Gastroesophageal sphincter (tissue), 4 donors: ENCODE data around the gene LSM7. TPM values are rescaled to one million over a fixed set of nuclear protein-coding genes. Genes with fewer than 3 reads are reported as not detected.

ENCODE experiments used
- ATAC-seq: fragments of 150-250 bp; one replicate; pipeline ENCODE4 v1.9.1; 2016; ENCODE audit warnings: mild to moderate bottlenecking, moderate library complexity
- H3K27ac ChIP-seq, 4 donors: fragments of 200-600 bp; sonication (generic) in 3 of 4; 1 replicate in 3 of 4; 2 replicates in 1 of 4; pipeline ENCODE4 v1.5.1; 2016 to 2019
- H3K27me3 ChIP-seq: fragments of 200-600 bp; sonication (generic); one replicate; pipeline ENCODE4 v1.5.1; 2019
- H3K36me3 ChIP-seq, 2 donors: fragments of 200-600 bp; sonication (generic); one replicate each; pipeline ENCODE4 v1.5.1; 2019; ENCODE audit warnings: control low read depth in 1 of 2
- H3K4me1 ChIP-seq, 3 donors: fragments of 200-600 bp; sonication (generic); 1 replicate in 2 of 3; 2 replicates in 1 of 3; pipeline ENCODE4 v1.5.1; 2016 to 2019; ENCODE audit warnings: control low read depth in 2 of 3
- H3K4me3 ChIP-seq, 2 donors: fragments of 200-600 bp; sonication (generic); one replicate each; pipeline ENCODE4 v1.5.1; 2019; ENCODE audit warnings: mild to moderate bottlenecking in 1 of 2, moderate library complexity in 1 of 2
- H3K9me3 ChIP-seq, 3 donors: fragments of 200-600 bp; sonication (generic); one replicate each; pipeline ENCODE4 v1.5.1; 2017 to 2019; ENCODE audit warnings: control low read depth in 2 of 3
- EP300 ChIP-seq: sonication (generic); formaldehyde crosslinking; IDR thresholded peaks from one replicate; pipeline ENCODE4 v1.6.1; 2017; ENCODE audit warnings: antibody characterized with exemption, mild to moderate bottlenecking
- POLR2A ChIP-seq, 2 donors: fragments of 450-650 bp; IDR thresholded peaks; one replicate each; pipeline ENCODE4 v1.6.1; 2017; ENCODE audit warnings: antibody characterized with exemption in 2 of 2, mild to moderate bottlenecking in 2 of 2, moderate library complexity in 1 of 2
- POLR2AphosphoS5 ChIP-seq: sonication (generic); formaldehyde crosslinking; IDR thresholded peaks from one replicate; pipeline ENCODE4 v1.6.1; 2017; ENCODE audit warnings: antibody characterized with exemption
- WGBS, 2 donors: methylation state at CpG; one replicate each; pipeline ENCODE4 v1.1.5; 2018; ENCODE audit warnings: low coverage in 1 of 2; 5-methylcytosine and 5-hydroxymethylcytosine counted together
- total RNA-seq, 4 donors: library from RNA; depleted of rRNA; stranded (reverse); fragments of >200 nt; gene quantifications; one replicate each; pipeline ENCODE4 v1.1.0, GENCODE V29; 2016
- TF ChIP-seq, protein P1 (sequence below), 4 experiments: fragments of 200-600 bp in 2 of 4; fragments of 450-650 bp in 2 of 4; sonication (generic) in 1 of 4; IDR thresholded peaks; one replicate each; pipeline ENCODE4 v1.5.1; 2017 to 2019; ENCODE audit warnings: antibody characterized with exemption in 4 of 4, mild to moderate bottlenecking in 2 of 4, moderate library complexity in 2 of 4

Gene LSM7
- total RNA-seq, 4 donors from 2014 or later = 52.3 to 86.1 (median 77.7) TPM

DNA sequence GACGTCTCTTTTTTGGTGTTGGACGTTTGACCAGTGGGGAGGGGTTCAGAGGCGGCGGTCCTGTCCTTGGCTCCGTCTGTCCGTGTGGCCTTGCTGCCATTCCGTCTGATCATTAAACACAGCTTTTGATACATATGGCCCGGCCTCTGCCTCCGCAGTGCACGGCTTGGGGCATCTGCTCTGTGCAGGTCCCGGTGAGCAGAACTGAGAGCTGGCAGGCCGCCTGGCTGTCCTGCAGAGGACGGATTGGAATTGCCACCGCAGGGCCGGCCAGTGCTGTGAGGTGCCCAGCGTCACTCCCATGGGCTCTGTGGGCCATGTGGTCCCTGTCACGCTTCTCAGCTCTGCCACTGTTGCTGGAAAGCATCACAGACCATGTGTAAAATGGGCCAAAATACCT lies 26.3 kb upstream of the LSM7 start:
- Histone ChIP-seq H3K9me3 (no peaks in the 10 kb centered on the region), H3K4me1 (no peaks in the 10 kb centered on the region), H3K36me3 (peaks cover 0 to 54% of the 10 kb centered on the region in 2 donors), H3K27me3 (peaks cover 2% of the 10 kb centered on the region), H3K27ac (no peak overlapping the region), H3K4me3 (no peak overlapping the region)
- TF ChIP-seq, protein P1, sequence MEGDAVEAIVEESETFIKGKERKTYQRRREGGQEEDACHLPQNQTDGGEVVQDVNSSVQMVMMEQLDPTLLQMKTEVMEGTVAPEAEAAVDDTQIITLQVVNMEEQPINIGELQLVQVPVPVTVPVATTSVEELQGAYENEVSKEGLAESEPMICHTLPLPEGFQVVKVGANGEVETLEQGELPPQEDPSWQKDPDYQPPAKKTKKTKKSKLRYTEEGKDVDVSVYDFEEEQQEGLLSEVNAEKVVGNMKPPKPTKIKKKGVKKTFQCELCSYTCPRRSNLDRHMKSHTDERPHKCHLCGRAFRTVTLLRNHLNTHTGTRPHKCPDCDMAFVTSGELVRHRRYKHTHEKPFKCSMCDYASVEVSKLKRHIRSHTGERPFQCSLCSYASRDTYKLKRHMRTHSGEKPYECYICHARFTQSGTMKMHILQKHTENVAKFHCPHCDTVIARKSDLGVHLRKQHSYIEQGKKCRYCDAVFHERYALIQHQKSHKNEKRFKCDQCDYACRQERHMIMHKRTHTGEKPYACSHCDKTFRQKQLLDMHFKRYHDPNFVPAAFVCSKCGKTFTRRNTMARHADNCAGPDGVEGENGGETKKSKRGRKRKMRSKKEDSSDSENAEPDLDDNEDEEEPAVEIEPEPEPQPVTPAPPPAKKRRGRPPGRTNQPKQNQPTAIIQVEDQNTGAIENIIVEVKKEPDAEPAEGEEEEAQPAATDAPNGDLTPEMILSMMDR (IDR thresholded peaks at IDR 0.05) = no peak
- TF ChIP-seq POLR2AphosphoS5 = no peak
- no peak for TF ChIP-seq EP300
- no peak for TF ChIP-seq POLR2A (IDR thresholded peaks at IDR 0.05)
- ATAC-seq = no peak
- WGBS, 2 donors = 83% methylated on average over 2 of the region's 17 CpGs; no CpG with 5 or more reads in 1 of the 2 donors

DNA sequence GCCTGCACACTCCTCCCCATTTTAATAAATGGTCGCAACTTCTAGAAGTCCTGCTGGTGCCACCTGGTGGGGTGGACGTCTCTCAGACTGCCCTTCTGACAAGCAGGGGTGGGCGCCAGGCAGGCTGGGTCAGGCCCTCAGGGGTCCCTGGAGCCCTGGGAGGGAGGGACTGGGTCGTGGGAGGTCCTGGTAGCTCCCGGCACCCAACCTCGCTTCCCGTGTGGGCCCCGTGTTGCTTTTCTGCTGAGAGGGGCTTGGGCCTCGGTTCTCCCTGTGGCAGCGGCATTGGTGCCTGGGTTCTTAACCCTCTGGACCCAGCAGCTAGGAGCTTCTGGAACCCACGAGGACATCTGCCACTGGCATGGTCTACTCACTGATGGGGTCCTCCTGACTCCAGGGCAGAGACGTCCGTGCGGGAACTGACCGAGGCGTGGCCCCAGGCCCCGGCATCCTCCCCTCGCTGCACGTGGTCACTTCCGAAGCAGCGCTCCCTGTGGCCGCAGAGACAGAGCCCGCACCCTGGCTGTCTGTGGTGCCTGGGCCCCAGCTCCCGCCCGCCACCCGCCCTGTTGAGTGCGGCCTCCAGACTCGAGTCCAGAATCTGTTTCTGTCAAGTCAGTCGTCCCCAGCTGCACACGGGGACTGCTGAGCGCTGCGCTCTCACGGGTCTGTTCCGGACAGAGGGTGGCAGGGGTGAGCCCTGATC lies 25.7 kb upstream of the LSM7 start:
- no peak for ATAC-seq
- Histone ChIP-seq H3K4me3 (no peak overlapping the region), H3K36me3 (peaks cover 0 to 57% of the 10 kb centered on the region in 2 donors), H3K4me1 (no peaks in the 10 kb centered on the region), H3K27ac (no peak overlapping the region), H3K27me3 (no peaks in the 10 kb centered on the region), H3K9me3 (no peaks in the 10 kb centered on the region)
- WGBS, 2 donors = 90% methylated on average over 5 of the region's 34 CpGs; no CpG with 5 or more reads in 1 of the 2 donors
- TF ChIP-seq EP300 (no peak), POLR2AphosphoS5 (no peak), POLR2A (IDR thresholded peaks at IDR 0.05) (no peak)
- TF ChIP-seq, protein P1 (IDR thresholded peaks at IDR 0.05) = no peak

DNA sequence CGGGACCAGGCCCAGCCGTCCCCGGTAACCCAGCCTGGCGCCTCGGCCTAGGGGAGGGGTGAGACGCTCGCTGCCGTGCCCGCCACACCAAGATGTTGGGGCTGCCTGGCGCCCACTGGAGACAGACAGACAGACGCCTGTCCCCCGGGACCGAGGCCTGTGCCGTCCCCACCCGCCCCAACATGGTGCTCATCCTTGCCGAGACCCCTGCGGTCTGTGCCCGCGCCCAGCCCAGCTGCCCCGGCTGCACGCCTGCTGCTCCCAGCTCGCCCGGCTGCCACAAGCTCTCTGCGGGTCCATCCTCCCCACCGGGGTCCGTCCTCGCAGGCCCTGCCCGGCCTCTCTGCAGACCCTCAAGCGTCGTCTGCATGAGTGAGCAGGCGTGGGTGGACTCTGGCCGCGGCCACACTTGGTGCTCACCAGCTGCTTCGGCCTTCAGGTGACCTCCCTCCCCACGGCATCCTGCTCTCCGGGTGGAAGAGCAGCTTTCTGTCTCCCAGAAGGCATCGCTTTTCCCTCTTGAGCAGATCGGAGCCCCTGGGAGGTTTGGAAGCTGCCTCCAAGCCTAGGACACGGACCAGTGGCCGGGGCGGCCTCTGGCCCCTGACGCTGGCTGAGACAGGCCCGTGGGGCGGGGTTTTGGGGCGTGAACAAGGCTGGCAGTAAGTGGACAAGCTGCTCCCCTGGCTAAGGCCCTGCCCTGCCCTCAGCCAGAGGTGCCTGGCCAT lies 24.9 kb upstream of the LSM7 start:
- no peak for ATAC-seq
- no peaks in the 10 kb centered on the region for H3K4me1 ChIP-seq
- no peaks in the 10 kb centered on the region for H3K27me3 ChIP-seq
- H3K27ac ChIP-seq = no peak overlapping the region
- H3K36me3 ChIP-seq = peaks cover 0 to 62% of the 10 kb centered on the region in 2 donors
- no peaks in the 10 kb centered on the region for H3K9me3 ChIP-seq
- TF ChIP-seq, protein P1 (IDR thresholded peaks at IDR 0.05) = no peak
- TF ChIP-seq EP300 (no peak), POLR2A (IDR thresholded peaks at IDR 0.05) (no peak), POLR2AphosphoS5 (no peak)
- WGBS, 2 donors = 100% methylated on average over 1 of the region's 45 CpGs; no CpG with 5 or more reads in 1 of the 2 donors
- no peak overlapping the region for H3K4me3 ChIP-seq

DNA sequence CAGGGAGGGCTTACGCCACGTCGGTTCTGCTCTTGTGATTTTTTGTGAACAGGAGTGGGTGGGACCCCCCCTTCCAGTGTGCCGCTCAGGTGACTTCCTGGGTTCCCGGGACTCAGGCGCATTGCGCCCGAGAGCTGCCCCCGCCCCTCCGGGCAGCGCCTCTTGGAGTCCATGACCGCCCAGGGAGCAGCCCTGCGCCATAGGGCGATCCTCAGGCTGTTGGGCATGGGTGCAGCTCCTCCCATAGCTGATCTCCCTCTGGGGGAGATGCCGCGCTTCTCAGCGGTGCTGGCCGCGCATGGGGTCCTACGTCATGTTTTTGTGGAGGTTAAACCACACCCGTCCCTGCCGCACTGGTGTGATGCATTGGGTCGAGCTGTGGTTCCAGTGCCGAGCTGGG lies 23.7 kb upstream of the LSM7 start:
- TF ChIP-seq POLR2AphosphoS5 (no peak), EP300 (no peak)
- TF ChIP-seq, protein P1 (IDR thresholded peaks at IDR 0.05) = no peak
- Histone ChIP-seq H3K27ac (no peak overlapping the region), H3K4me3 (no peak overlapping the region), H3K27me3 (no peaks in the 10 kb centered on the region), H3K4me1 (no peaks in the 10 kb centered on the region), H3K9me3 (no peaks in the 10 kb centered on the region), H3K36me3 (peaks cover 0 to 62% of the 10 kb centered on the region in 2 donors)
- no peak for ATAC-seq
- WGBS, 2 donors = no CpG with 5 or more reads among the region's 24 CpGs

DNA sequence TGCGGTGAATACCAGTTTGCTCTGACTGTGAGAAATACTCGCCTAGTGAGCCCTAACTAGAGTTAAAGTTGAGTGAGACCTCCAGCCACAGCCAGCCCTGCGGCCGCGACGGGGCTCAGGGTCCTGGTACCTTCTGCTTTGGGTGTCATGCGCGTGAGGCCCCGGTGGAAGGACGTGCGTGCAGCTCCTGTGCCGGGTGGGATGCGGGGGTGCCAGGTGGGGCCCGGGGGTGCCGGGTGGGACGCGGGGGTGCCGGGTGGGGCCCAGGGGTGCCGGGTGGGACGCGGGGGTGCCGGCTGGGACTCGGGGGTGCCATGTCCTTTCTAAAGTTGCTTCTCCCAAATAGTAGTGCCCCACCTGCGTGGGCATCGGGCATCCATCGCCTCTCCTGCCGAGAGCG lies 23.2 kb upstream of the LSM7 start:
- TF ChIP-seq, protein P1 (IDR thresholded peaks at IDR 0.05) = no peak
- TF ChIP-seq POLR2AphosphoS5 (no peak), POLR2A (IDR thresholded peaks at IDR 0.05) (no peak), EP300 (no peak)
- peaks cover 0 to 66% of the 10 kb centered on the region in 2 donors for H3K36me3 ChIP-seq
- ATAC-seq = no peak
- H3K9me3 ChIP-seq = no peaks in the 10 kb centered on the region
- H3K27me3 ChIP-seq = no peaks in the 10 kb centered on the region
- no peak overlapping the region for H3K27ac ChIP-seq
- WGBS, 2 donors = 83% methylated on average over 7 of the region's 28 CpGs; no CpG with 5 or more reads in 1 of the 2 donors
- H3K4me1 ChIP-seq = no peaks in the 10 kb centered on the region
- H3K4me3 ChIP-seq = no peak overlapping the region
